Calu3 (cell line): ENCODE data around the gene SIGLEC6. TPM values are rescaled to one million over a fixed set of nuclear protein-coding genes. Genes with fewer than 3 reads are reported as not detected.

Experiments used
- BruUV-seq: library from RNA; stranded (reverse); fragments of 400-500 nt; replicated peaks from 2 replicates; lab custom pipeline; 2021; lab: Mats Ljungman, UMichigan
- CTCF ChIA-PET: fragments of 300-600 bp; sonication (Branson Sonifier 250); formaldehyde crosslinking; loops from one replicate; lab custom pipeline; 2022; ENCODE audit warnings: antibody characterized with exemption; lab: Charles Lee
- DNase-seq: peaks from one replicate; pipeline ENCODE4 v3.0.0; 2022
- H3K27ac Mint-ChIP-seq: one replicate; pipeline ENCODE4 v1.8.0; 2022; ENCODE audit warnings: mixed read lengths; ENCODE audit not compliant: unreplicated experiment
- H3K27me3 Mint-ChIP-seq: one replicate; pipeline ENCODE4 v1.8.0; 2022; ENCODE audit warnings: mixed read lengths; ENCODE audit not compliant: unreplicated experiment
- H3K36me3 Mint-ChIP-seq: one replicate; pipeline ENCODE4 v1.8.0; 2022; ENCODE audit warnings: mild to moderate bottlenecking, moderate library complexity, mixed read lengths; ENCODE audit not compliant: insufficient read depth, unreplicated experiment
- H3K4me1 Mint-ChIP-seq: one replicate; pipeline ENCODE4 v1.8.0; 2022; ENCODE audit warnings: mild to moderate bottlenecking, low read depth, mixed read lengths; ENCODE audit not compliant: unreplicated experiment
- H3K4me3 Mint-ChIP-seq: one replicate; pipeline ENCODE4 v1.8.0; 2022; ENCODE audit warnings: mild to moderate bottlenecking, low read depth, moderate library complexity, mixed read lengths; ENCODE audit not compliant: unreplicated experiment
- H3K9me3 Mint-ChIP-seq: one replicate; pipeline ENCODE4 v1.8.0; 2022; ENCODE audit warnings: low read depth, mixed read lengths; ENCODE audit not compliant: unreplicated experiment
- intact Hi-C: fragments of 100-400 bp; cut with micrococcal nuclease; formaldehyde crosslinking; loops from one replicate; pipeline ENCODE4 v1.10.0; 2022; ENCODE audit not compliant: unreplicated experiment
- total RNA-seq: library from RNA; stranded (reverse); gene quantifications from 2 replicates; pipeline ENCODE4 v1.2.3, GENCODE V29; 2022
- TF ChIP-seq, protein P1 (sequence below): fragments of 200-600 bp; IDR thresholded peaks from one replicate; pipeline ENCODE4 v1.8.0; 2022; ENCODE audit warnings: antibody characterized with exemption; ENCODE audit not compliant: unreplicated experiment

The SIGLEC6 gene
- total RNA-seq, 1 experiment from 2014 or later: not detected

DNA sequence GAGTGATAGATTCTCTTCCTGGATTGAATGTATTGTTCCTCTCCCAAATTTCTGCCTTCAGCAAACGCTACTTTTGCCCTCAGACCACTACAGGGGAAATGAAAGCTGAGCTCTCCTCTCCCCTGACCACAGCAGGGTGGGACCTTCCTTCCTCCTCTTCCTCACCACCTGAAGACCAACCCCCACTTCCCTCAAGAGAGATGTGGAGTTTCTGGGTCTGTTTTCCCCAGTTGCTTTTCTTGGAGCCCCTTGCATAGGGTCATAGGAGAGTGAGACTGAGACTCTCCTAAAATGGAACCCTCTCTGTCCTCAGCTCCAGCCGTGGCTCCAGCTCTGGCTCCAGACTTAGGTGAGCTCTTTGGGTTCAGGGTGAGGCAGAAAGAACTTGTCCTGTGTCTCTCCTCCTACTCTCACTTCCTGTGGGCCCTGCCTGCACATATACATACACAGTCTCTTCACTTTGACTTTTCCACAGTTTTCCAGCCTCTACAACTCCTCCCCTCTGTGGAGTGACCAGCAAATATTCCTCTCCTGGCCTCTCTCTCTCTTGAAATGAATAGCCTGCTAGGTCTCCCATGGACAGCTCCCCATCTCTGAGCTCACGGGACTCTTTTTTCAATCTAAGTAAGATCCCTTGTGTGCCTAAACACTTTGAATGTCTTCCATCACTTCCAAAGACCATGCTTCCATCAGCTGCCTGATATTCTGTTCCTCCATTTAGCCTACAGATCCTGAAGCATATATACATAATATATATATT lies 20.4 kb upstream of the SIGLEC6 start:
- no peaks in the 10 kb centered on the region for H3K36me3 Mint-ChIP-seq
- BruUV-seq: no TSS peak

DNA sequence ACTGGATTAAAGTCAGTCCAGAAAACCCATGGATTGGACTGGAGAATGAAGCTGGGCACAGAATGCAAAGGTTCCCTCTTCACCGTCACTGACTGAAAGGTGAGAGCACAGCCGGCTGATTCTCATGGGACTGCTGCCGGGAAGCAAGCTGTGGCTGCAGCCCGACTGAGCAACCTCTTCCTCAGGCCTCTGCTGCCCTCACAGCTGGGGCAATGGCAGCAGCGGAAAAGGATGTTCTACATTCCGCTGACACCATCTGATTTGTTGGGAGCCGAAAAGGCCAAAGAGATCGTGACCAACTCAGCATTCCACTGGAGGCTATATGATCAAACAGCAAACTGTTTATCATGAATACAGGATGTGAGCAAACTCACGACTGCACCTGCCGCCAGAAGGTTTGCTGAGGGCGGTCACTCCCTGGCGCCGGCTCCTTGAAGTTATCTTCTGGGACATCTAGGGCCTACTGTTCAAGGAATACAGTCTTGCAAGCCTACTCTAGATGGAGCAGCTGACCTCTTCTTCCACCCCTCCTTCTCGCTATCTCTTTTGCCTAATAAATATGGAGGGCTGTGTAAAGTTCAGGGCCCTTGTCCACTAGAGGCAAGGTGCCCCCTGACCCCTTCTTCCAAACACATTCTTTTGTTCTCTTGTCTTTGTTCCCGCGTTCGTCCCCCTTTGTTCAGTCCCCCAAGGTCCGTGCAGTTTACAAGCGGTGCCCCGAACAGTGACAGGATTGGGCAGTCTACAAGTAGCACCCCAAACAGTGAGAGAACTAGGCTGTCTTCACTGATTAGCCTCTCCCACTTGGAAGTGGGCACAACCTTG lies 19.6 kb upstream of the SIGLEC6 start:
- H3K9me3 Mint-ChIP-seq: peaks cover 2% of the 10 kb centered on the region
- H3K27me3 Mint-ChIP-seq: peaks cover 27% of the 10 kb centered on the region
- peaks cover 28% of the 10 kb centered on the region for H3K4me1 Mint-ChIP-seq
- no peak overlapping the region for H3K4me3 Mint-ChIP-seq
- BruUV-seq: no TSS peak
- intact Hi-C loops: loop anchor here (10.0 kb wide), 1 partner anchor 104 kb away; no protein-coding TSS in a partner anchor
- H3K27ac Mint-ChIP-seq: no peak overlapping the region
- TF ChIP-seq, protein P1, sequence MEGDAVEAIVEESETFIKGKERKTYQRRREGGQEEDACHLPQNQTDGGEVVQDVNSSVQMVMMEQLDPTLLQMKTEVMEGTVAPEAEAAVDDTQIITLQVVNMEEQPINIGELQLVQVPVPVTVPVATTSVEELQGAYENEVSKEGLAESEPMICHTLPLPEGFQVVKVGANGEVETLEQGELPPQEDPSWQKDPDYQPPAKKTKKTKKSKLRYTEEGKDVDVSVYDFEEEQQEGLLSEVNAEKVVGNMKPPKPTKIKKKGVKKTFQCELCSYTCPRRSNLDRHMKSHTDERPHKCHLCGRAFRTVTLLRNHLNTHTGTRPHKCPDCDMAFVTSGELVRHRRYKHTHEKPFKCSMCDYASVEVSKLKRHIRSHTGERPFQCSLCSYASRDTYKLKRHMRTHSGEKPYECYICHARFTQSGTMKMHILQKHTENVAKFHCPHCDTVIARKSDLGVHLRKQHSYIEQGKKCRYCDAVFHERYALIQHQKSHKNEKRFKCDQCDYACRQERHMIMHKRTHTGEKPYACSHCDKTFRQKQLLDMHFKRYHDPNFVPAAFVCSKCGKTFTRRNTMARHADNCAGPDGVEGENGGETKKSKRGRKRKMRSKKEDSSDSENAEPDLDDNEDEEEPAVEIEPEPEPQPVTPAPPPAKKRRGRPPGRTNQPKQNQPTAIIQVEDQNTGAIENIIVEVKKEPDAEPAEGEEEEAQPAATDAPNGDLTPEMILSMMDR: no peak
- no peaks in the 10 kb centered on the region for H3K36me3 Mint-ChIP-seq
- DNase-seq: no peak
- CTCF ChIA-PET: no interaction called here

More for the DNA sequence above, 20.4 kb upstream of the SIGLEC6 start:
- H3K4me3 Mint-ChIP-seq: no peak overlapping the region
- no peak for DNase-seq
- H3K27me3 Mint-ChIP-seq: peaks cover 27% of the 10 kb centered on the region
- peaks cover 2% of the 10 kb centered on the region for H3K9me3 Mint-ChIP-seq
- TF ChIP-seq, protein P1: no peak
- no peak overlapping the region for H3K27ac Mint-ChIP-seq
- H3K4me1 Mint-ChIP-seq: peaks cover 20% of the 10 kb centered on the region
- CTCF ChIA-PET: no interaction called here
- intact Hi-C loops: loop anchor here (10.0 kb wide), 1 partner anchor 103 kb away; no protein-coding TSS in a partner anchor

DNA sequence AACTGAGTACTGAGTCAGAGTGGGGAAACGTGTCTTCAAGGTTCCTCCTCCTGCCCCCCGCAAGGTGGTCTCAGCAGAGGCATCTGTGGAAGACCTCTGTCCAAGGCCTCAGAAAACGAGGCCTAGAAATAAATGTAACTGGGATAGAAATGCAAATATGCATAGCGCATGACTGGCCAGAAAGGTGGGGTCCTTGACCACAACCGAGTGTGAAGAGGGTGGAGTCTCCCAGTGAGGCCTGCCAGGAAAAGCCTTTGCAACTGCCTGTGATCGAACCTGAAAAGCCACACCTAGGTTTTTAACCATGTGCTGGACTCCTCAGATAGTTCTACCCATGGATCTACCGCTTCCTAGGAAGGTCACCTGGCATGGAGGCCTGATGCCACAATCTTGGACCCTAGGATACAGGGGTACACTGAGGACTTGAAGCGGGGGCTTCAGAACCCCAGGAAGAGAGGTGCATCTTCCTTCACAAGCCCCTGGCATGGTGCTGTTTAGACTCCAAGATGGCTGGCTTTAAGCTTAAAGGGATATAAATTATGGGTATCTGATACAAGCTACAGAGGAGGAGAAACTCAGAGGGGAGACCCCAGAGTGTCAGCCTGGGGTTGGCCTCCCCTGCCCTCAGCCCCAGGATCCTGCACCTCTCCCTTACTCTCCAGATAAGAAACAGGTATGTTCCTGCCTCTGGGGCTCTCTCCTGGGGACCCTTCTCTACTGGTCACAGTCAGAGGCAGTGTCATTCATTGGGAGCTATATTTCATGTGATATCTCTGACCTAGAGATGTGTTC lies 18.3 kb upstream of the SIGLEC6 start:
- intact Hi-C loops: loop anchor here (10.0 kb wide), 1 partner anchor 105 kb away; no protein-coding TSS in a partner anchor
- no peaks in the 10 kb centered on the region for H3K9me3 Mint-ChIP-seq
- CTCF ChIA-PET: interaction anchor here (1.1 kb wide), 1 partner anchor 107 kb away, joined by 3 read pairs; no protein-coding TSS in a partner anchor
- no peak overlapping the region for H3K27ac Mint-ChIP-seq
- H3K36me3 Mint-ChIP-seq: no peaks in the 10 kb centered on the region
- no TSS peak for BruUV-seq
- peaks cover 30% of the 10 kb centered on the region for H3K4me1 Mint-ChIP-seq
- peaks cover 27% of the 10 kb centered on the region for H3K27me3 Mint-ChIP-seq
- no peak for DNase-seq
- TF ChIP-seq, protein P1: no peak
- no peak overlapping the region for H3K4me3 Mint-ChIP-seq

DNA sequence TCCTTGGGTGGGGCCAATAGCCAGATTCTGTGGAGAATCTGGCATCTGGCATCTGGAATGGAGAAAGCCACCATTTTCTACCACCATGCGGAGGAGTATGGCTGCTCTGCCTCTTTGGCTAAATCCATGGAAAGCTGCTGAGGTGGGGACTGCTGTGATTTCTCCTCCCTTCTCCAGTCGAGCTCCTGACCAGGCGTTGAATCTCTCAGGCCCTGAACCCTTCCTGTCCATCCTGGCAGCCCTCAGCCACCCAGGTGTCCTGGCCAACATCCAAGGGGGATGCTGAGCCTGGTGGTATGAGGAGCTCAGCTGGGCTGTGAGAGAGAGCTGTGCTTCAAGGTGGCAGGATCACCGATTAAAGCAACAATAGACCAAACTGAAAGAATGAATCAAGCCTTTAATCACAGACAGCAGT lies 17.4 kb upstream of the SIGLEC6 start:
- no TSS peak for BruUV-seq
- CTCF ChIA-PET: interaction anchor here (1.3 kb wide), 1 partner anchor 108 kb away, joined by 3 read pairs; no protein-coding TSS in a partner anchor
- TF ChIP-seq, protein P1: no peak
- H3K9me3 Mint-ChIP-seq: peaks cover 2% of the 10 kb centered on the region
- no peaks in the 10 kb centered on the region for H3K36me3 Mint-ChIP-seq
- peaks cover 35% of the 10 kb centered on the region for H3K27me3 Mint-ChIP-seq
- H3K4me3 Mint-ChIP-seq: no peak overlapping the region
- no peak for DNase-seq
- no peak overlapping the region for H3K27ac Mint-ChIP-seq
- intact Hi-C loops: no loop called here
- peaks cover 30% of the 10 kb centered on the region for H3K4me1 Mint-ChIP-seq
